Activated T-helper 9 cell treated with anti-CD3 and anti-CD28 coated beads, Interleukin-2, amount 50 U/mL, for 16 hours (primary cell): ENCODE measurements around the gene TRPV3.

ENCODE experiments used
- DNase-seq: peaks from one replicate; pipeline ENCODE4 v3.0.0-alpha.2; 2020; ENCODE audit warnings: low read depth

The TRPV3 gene

GRCh38 chr17:3546521-3546920, 11.1 kb downstream of the TRPV3 start:
- DNase-seq = no peak

GRCh38 chr17:3545151-3545550, 12.5 kb downstream of the TRPV3 start:
- no peak for DNase-seq

GRCh38 chr17:3544365-3544764, 13.2 kb downstream of the TRPV3 start:
- DNase-seq = no peak

GRCh38 chr17:3543453-3543852, 14.2 kb downstream of the TRPV3 start:
- no peak for DNase-seq

- no peak for DNase-seq
Observed at GRCh38 chr17:3542410-3543088, 15.1 kb downstream of the TRPV3 start.

GRCh38 chr17:3539881-3540540, 17.6 kb downstream of the TRPV3 start:
- no peak for DNase-seq

- no peak for DNase-seq
Observed at GRCh38 chr17:3536716-3537115, 20.9 kb downstream of the TRPV3 start.

GRCh38 chr17:3535253-3535995, 22.2 kb downstream of the TRPV3 start:
- peak; percentile 20 for DNase-seq

- no peak for DNase-seq
Observed at GRCh38 chr17:3534881-3535252, 22.7 kb downstream of the TRPV3 start.

GRCh38 chr17:3533752-3534151, 23.9 kb downstream of the TRPV3 start:
- no peak for DNase-seq

GRCh38 chr17:3532859-3533142, 24.8 kb downstream of the TRPV3 start:
- DNase-seq = no peak

- DNase-seq = no peak
Observed at GRCh38 chr17:3532106-3532858, 25.3 kb downstream of the TRPV3 start.

- no peak for DNase-seq
Observed at GRCh38 chr17:3531266-3532101, 26.1 kb downstream of the TRPV3 start.

- no peak for DNase-seq
Observed at GRCh38 chr17:3529817-3530741, 27.5 kb downstream of the TRPV3 start.

GRCh38 chr17:3528880-3529511, 28.6 kb downstream of the TRPV3 start:
- no peak for DNase-seq

- DNase-seq = no peak
Observed at GRCh38 chr17:3528403-3528851, 29.2 kb downstream of the TRPV3 start.

GRCh38 chr17:3527896-3528295, 29.7 kb downstream of the TRPV3 start:
- no peak for DNase-seq

GRCh38 chr17:3527468-3527867, 30.1 kb downstream of the TRPV3 start:
- DNase-seq = no peak

- no peak for DNase-seq
Observed at GRCh38 chr17:3526971-3527370, 30.6 kb downstream of the TRPV3 start.

- no peak for DNase-seq
Observed at GRCh38 chr17:3526491-3526890, 31.1 kb downstream of the TRPV3 start.
